Middle frontal gyrus (tissue), 1 donor: ENCODE data around the gene ZNF311.
"Not testable (repeated sequence)": the region's sequence is repeated elsewhere in the genome, so short reads cannot be mapped to it uniquely, and the experiment has no call there.

ENCODE experiments used
- DNase-seq: peaks from one replicate; pipeline ENCODE4 v3.0.0-alpha.2; 2015; ENCODE audit warnings: low spot score; ENCODE audit errors: extremely low spot score

ZNF311 gene

DNA sequence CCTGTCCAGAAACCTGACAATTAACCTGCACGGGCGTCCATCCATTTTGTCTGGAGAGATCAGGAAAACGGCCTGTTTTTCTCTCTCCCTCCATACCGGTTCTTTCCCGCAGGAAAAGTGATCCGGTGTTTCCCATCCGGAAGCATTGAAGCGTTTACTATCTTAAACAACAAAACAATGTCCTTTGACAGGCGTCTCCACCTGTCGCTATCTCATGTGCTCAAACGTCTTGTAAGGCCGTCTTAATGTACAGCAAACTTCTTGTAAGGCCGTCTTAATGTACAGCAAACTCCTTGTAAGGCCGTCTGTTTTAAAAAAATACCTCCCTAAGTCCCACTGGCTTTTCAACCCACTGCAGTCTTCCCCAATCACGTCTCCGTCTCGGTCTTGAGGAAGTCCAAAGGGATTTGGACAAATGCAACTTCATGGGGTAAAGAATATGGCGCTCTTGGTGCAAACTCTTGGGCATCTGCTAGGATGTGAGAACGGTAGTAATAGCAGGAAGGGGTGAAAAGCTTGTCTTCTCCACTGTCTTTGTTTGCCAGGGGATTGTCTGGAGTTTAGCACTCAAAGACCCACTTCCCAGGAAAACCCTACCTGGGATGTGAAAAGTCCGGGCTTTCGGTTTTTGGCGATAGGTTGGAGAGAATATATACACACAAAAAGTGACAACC is 51.4 kb downstream of the ZNF311 start:
- no peak for DNase-seq

- DNase-seq: no peak
These were observed 52.0 kb downstream of the ZNF311 start for GRCh38 chr6:28953039-28953584.

DNA sequence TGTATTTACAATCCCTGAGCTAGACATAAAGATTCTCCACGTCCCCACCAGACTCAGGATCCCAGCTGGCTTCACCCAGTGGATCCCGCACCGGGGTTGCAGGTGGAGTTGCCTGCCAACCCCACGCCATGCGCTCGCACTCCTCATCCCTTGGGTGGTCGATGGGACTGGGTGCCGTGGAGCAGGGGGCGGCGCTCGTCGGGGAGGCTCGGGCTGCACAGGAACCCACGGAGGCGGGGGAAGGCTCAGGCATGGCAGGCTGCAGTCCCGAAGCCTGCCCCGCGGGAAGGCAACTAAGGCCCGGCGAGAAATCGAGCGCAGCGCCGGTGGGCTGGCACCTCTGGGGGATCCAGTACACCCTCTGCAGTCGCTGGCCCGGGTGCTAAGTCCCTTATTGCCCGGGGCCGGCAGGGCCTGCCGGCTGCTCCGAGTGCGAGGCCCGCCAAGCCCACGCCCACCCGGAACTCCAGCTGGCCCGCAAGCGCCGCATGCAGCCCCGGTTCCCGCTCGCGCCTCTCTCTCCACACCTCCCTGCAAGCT is 55.4 kb downstream of the ZNF311 start:
- not testable (repeated sequence) for DNase-seq

DNA sequence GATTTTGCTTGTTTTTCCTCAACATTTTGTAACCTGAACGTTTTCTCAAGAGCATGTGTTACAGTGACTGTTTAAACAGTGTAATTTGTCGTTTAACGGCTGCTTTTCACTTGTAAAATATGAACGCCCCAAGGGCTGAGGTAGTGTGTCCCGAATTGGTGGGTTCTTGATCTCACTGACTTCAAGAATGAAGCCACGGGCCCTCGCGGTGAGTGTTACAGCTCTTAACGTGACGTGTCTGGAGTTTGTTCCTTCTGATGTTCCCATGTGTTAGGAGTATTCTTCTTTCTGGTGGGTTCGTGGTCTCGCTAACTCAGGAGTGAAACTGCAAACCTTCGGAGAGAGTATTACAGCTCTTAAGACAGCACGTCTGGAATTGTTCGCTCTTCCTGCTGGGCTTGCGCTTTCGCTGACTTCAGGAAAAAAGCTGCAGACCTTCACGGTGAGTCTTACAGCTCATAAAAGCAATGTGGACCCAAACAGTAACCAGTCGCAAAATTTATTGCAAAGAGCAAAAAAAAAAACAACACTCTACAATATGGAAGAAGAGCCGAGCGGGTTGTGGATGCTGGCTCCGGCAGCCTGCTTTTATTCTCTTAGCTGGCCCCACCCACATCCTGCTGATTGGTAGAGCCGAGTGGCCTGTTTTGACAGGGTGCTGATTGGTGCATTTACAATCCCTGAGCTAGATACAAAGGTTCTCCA is 56.2 kb downstream of the ZNF311 start:
- no peak for DNase-seq

DNA sequence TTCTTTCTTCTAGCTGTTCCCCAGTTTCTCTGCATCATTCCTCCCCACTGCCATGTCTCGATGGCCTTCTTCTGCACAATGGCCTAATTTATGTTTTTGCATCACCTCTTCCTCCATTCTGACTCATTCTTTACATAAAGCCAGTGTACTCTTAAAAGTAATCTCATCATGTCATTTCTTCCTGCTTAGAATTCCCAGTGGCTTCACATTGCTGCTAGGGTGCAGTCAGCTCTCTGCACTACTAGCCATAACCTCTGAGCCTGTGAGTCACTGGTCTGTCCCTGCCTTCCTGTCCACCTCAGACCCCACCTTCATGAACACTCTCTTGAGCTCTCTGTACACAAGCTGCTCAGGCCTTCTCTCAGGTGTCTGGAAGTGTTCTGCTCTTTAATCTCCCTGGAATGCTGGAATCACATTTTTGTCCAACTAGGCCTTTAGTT is 57.3 kb downstream of the ZNF311 start:
- DNase-seq: no peak

DNA sequence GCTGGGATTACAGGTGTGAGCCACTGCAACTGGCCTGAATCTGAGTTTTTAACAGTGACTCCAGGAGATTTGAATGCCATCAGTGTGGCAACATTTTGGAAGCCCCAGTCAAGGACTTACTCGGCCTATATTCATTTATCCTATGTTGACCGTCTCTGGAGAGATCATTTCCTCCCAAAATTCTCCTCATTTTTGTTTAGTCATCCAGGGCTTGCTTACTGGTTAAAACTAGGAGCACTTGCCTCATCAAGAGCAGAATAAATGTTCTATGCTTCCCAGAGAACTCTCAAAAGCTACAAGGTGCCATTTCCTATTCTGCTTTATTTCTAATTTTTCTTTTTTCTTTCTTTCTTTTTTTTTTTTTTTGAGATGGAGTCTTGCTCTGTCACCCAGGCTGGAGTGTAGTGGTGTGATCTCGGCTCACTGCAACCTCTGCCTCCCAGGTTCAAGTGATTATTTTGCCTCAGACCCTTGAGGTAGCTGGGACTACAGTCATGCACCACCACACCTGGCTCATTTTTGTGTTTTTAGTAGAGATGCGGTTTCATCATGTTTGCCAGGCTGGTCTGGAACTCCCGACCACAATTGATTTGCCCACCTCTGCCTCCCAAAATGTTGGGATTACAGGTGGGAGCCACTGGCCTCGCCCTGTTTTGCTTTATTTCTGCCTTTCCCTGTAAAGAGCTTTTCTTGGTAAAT is 57.9 kb downstream of the ZNF311 start:
- DNase-seq: no peak

GRCh38 chr6:28945349-28945748 is 59.8 kb downstream of the ZNF311 start:
- DNase-seq: no peak
